GM18870 (cell line): Measurements from ENCODE around the gene PPP1R10.
A peak's percentile ranks its signal among the peaks of the same experiment; 100 is the strongest.
"Not testable (repeated sequence)": the region's sequence is repeated elsewhere in the genome, so short reads cannot be mapped to it uniquely, and the experiment has no call there.

Experiments used
- ATAC-seq: cut with Tn5 transposase; IDR thresholded peaks from one replicate; pipeline ENCODE4 v1.9.1; 2021; ENCODE audit warnings: moderate library complexity; ENCODE audit not compliant: unreplicated experiment

Gene PPP1R10

DNA sequence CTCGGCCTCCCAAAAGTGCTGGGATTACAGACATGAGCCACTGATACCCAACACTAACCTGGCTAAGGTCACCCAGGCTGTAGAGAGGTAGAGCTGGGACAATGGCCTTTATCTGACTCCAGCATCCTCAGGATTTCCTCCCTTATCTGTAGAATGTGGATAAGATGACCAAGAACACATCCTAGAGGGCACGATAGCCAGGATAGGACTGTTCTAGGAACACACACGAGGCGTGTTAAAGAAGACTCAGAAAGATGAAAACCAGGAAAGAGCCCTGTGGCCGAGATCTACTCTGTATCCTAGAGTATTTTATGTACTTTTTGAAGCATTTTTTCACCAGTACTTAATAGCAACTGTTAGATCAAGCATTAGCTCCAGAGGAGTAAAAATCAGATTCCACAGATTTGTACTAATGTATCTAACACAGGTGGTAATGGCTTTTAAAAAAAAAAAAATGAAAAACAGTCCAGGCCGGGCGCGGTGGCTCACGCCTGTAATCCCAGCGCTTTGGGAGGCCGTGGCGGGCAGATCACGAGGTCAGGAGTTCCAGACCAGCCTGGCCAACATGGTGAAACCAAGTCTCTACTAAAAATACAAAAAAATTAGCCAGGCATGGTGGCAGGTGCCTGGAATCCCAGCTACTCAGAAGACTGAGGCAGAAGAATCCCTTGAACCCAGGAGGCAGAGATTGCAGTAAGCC lies 17.3 kb downstream of the PPP1R10 start:
- no peak for ATAC-seq

DNA sequence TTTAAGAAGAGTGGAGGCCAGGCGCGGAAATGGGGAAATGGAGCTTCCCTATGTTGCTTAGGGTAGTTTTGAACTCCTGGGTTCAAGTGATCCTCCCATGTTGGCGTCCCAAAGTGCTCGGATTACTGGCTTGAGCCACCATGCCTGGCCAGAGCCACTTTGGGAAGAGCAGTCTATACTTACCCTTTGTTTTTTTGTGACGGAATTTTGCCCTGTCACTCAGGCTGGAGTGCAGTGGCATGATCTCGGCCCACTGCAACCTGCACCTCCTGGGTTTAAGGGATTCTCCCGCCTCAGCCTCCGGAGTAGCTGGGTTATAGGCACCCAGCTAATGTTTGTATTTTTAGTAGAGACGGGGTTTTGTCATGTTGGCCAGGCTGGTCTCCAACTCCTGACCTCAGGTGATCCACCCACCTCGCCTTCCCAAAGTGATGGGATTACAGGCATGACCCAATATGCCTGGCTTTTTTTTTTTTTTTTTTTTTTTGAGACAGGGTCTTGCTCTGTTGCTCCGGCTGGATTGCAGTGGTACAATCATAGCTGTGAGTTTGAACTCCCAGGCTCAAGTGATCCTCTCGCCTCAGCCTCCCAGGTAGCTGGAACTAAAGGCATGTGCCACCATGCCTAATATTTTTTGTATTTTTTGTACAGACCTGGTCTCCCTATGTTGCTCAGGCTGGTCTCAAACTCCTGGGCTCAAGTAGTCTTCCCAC lies 18.0 kb downstream of the PPP1R10 start:
- ATAC-seq: no peak

DNA sequence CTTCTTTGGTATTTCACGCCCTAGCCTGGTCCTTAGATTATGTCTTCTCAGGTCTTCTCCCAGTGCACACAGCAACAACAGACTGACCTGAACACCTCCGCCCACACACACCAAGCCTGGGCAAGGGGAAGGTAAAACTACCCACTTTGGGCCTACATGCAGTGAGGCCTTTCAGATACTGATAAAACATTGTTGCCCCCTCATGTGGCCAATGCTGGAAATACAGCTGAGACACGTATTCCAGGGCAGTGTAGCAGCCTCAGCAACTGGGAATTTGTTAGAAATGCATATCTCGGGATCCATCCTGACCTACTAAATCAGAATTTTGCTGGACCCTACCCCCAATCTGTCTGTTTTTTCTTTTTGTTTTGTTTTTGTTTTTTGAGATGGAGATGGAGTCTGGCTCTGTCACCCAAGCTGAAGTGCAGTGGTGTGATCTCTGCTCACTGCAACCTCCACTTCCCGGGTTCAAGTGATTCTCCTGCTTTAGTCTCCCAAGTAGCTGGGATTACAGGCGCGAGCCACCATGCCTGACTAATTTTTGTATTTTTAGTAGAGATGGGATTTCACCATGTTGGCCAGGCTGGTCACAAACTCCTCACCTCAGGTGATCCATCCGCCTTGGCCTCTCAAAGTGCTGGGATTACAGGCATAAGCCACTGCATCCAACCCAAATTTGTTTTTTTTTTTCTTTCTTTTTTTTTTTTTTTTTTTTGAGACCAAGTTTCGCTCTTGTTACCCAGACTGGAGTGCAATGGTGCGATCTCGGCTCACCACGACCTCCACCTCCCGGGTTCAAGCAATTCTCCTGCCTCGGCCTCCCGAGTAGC lies 19.5 kb downstream of the PPP1R10 start:
- not testable (repeated sequence) for ATAC-seq

DNA sequence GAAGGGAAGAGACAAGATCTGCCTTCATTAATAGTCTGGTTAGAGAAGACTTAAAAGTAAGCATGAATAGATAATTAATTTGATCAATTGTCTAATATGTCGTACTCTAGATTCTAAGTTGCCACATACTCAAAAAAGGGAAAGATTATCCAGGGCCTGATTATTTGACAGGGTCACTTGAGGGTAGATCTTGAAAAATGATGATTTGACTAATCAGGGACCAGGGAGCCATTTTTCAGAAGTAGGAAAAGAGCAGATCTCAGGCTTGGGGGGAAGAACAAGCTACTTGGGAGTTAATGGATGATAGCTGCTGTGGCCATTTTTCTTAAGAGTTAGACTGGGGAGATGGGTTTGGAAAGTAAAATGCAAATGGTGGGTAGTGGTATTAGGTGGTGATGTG lies 24.8 kb downstream of the PPP1R10 start:
- ATAC-seq: no peak

GRCh38 chr6:30591008-30591407 lies 26.0 kb downstream of the PPP1R10 start:
- ATAC-seq: no peak

GRCh38 chr6:30590509-30590908 lies 26.5 kb downstream of the PPP1R10 start:
- ATAC-seq: no peak

DNA sequence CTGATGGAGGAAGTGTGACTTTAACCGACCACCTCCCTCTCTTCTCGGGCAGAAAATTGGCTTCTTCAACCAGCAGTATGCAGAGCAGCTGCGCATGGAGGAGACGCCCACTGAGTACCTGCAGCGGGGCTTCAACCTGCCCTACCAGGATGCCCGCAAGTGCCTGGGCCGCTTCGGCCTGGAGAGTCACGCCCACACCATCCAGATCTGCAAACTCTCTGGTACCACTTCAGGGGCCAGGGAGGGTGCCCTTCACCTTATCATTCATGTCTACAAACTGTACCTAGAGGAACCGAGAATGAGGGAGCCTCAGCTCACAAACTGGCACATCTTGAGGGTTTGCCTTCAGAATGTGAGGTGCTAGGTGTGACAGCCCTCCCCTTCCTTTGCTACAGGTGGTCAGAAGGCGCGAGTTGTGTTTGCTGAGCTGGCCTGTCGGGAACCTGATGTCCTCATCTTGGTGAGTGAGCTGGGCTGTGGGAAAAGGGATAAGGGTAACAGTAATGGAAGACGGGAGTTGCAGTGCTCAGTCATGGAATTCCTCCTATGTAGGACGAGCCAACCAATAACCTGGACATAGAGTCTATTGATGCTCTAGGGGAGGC lies 27.2 kb downstream of the PPP1R10 start:
- ATAC-seq: no peak

GRCh38 chr6:30583921-30584320 lies 33.1 kb downstream of the PPP1R10 start:
- no peak for ATAC-seq

GRCh38 chr6:30578051-30578450 lies 39.0 kb downstream of the PPP1R10 start:
- no peak for ATAC-seq

GRCh38 chr6:30573113-30573512 lies 43.9 kb downstream of the PPP1R10 start:
- ATAC-seq: no peak

GRCh38 chr6:30572148-30572547 lies 44.9 kb downstream of the PPP1R10 start:
- ATAC-seq: no peak

- no peak for ATAC-seq
Observed at GRCh38 chr6:30571762-30572082, 45.3 kb downstream of the PPP1R10 start.

GRCh38 chr6:30571075-30571761 lies 45.8 kb downstream of the PPP1R10 start, which contains the start of gene ABCF1:
TSS of gene ABCF1 (plus strand) at chr6:30571442. CDS start at chr6:30571488, 46 bp downstream.
- peak; percentile 78 for ATAC-seq

- peak; percentile 37 for ATAC-seq
Observed at GRCh38 chr6:30570740-30571074, 46.3 kb downstream of the PPP1R10 start.

DNA sequence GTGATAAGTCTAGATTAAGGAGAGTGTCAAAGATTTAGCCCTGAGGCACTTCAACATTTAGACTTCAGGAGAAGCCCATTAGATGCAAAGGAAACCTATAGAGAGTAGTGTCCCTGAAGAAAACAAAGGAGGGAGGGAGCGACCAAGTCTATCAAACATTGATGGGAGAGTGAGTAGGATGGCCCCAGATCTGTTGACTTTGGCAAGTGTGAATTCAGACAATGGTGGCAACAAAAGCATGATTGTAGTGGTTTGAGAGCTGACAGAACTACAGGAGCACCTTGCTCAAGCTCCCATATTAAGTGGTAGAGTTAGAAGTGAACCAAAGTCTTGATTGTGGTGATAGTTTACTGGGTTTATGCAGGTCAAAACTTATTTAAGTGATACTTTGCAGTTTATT lies 46.8 kb downstream of the PPP1R10 start:
- ATAC-seq: no peak

GRCh38 chr6:30568245-30568644 lies 48.8 kb downstream of the PPP1R10 start:
- no peak for ATAC-seq

- no peak for ATAC-seq
Observed at GRCh38 chr6:30565772-30566171, 51.3 kb downstream of the PPP1R10 start.

GRCh38 chr6:30564114-30564513 lies 52.9 kb downstream of the PPP1R10 start:
- no peak for ATAC-seq

DNA sequence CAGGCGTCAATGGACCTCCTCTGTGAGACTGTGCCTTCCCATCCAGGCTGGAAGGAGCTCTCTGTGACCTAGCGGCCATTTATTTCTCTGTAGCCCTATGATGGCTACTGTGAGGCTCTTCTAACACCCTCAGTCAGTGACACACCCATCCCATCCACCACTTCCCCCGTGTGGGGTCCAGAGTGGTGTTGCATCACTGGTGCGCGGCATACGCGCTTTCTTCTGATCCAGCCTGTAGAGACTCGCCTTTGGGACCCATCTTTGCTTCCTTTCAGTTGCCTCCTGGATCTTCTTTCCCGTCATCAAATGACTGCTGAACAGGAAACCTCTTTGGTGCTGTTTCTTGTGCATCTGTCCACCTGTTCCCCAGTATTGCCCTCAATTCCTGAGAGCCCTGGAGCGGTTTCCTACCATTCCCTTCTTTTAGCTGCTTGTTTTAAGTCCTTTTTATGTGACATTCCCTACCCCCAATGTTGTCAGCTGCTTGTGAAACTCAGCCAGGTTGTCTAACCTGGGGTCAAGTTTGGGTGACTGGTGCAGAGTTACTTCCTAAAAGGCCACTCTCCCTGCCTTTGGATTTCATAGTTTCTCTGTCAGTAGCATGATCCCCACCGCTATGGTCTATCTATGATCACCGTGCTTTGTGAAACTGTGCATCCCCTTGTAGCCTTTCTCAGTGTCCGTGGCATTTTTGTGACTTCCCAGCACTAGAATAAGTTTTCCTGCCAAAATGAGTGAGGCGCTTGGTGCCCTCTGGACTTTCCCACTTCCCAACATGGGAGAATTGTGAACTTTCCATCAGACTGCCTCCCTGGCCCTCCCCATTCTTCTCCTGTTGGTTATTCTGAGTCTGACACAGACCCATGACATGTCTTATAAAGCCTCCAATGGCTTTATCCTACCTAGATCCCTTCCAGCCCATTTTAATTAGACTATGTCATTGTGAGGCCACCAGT lies 54.3 kb downstream of the PPP1R10 start:
- ATAC-seq: no peak

- ATAC-seq: no peak
Observed at GRCh38 chr6:30560930-30561329, 56.1 kb downstream of the PPP1R10 start.
